Naive thymus-derived CD4-positive, alpha-beta T cell (primary cell): ENCODE data around the gene KRT16. TPM values are rescaled to one million over a fixed set of nuclear protein-coding genes. Genes with fewer than 3 reads are reported as not detected.
"Not testable (repeated sequence)": the region's sequence is repeated elsewhere in the genome, so short reads cannot be mapped to it uniquely, and the experiment has no call there.

Experiments
- ATAC-seq: fragments of 150-1000 bp; cut with Tn5 transposase; 2 replicates; pipeline ENCODE4 v1.10.0; 2021; ENCODE audit warnings: mild to moderate bottlenecking, moderate library complexity
- CTCF ChIA-PET: fragments of 350-600 bp; sonication (Branson Sonifier 250); formaldehyde crosslinking; loops from one replicate; lab custom pipeline; 2021; ENCODE audit warnings: antibody characterized with exemption; lab: Charles Lee
- POLR2A ChIA-PET: fragments of 350-600 bp; sonication (Branson Sonifier 250); formaldehyde crosslinking; loops from one replicate; lab custom pipeline; 2021; ENCODE audit warnings: antibody characterized with exemption, inconsistent platforms; lab: Charles Lee
- DNase-seq, 9 donors: peaks; one replicate each; pipeline versions ENCODE4 v3.0.0 to v3.0.0-alpha.2; 2020 to 2022; ENCODE audit warnings: mixed read lengths in 1 of 9
- H3K27ac ChIP-seq: one replicate; pipeline ENCODE4 v1.7.0; 2013; ENCODE audit warnings: mild to moderate bottlenecking, low read depth, low read length, moderate library complexity
- H3K27me3 ChIP-seq, 2 donors: one replicate each; pipeline ENCODE4 v1.7.0; 2013; ENCODE audit warnings: low read length in 2 of 2, mild to moderate bottlenecking in 2 of 2, moderate library complexity in 2 of 2; ENCODE audit not compliant: control insufficient read depth in 2 of 2, insufficient read depth in 2 of 2
- H3K36me3 ChIP-seq, 3 experiments: 1 replicate in 2 of 3; 2 replicates in 1 of 3; pipeline ENCODE4 v1.7.0; 2013; ENCODE audit warnings: low read length in 3 of 3, mild to moderate bottlenecking in 3 of 3, moderate library complexity in 1 of 3; ENCODE audit not compliant: insufficient read depth in 3 of 3, control insufficient read depth in 2 of 3
- H3K4me1 ChIP-seq, 2 donors: one replicate each; pipeline ENCODE4 v1.7.0; 2013; ENCODE audit warnings: low read length in 2 of 2, mild to moderate bottlenecking in 2 of 2, moderate library complexity in 1 of 2; ENCODE audit not compliant: control insufficient read depth in 2 of 2, insufficient read depth in 2 of 2
- H3K4me3 ChIP-seq: 2 replicates; pipeline ENCODE4 v1.7.0; 2013; ENCODE audit warnings: mild to moderate bottlenecking, low read length
- H3K9me3 ChIP-seq, 3 experiments: 1 replicate in 2 of 3; 2 replicates in 1 of 3; pipeline ENCODE4 v1.7.0; 2013; ENCODE audit warnings: low read length in 3 of 3; ENCODE audit not compliant: control insufficient read depth in 2 of 3
- H3K27ac Mint-ChIP-seq, 9 donors: one replicate each; pipeline ENCODE4 v1.8.0; 2020 to 2022; ENCODE audit warnings: mixed read lengths in 9 of 9, mild to moderate bottlenecking in 8 of 9, moderate library complexity in 5 of 9, inconsistent platforms in 2 of 9
- H3K27me3 Mint-ChIP-seq, 5 donors: one replicate each; pipeline ENCODE4 v1.8.0; 2021 to 2022; ENCODE audit warnings: mixed read lengths in 5 of 5, mild to moderate bottlenecking in 1 of 5
- H3K36me3 Mint-ChIP-seq, 5 donors: one replicate each; pipeline ENCODE4 v1.8.0; 2020 to 2022; ENCODE audit warnings: mixed read lengths in 5 of 5, mild to moderate bottlenecking in 3 of 5, inconsistent platforms in 1 of 5
- H3K4me1 Mint-ChIP-seq, 7 donors: one replicate each; pipeline ENCODE4 v1.8.0; 2020 to 2022; ENCODE audit warnings: mixed read lengths in 7 of 7, mild to moderate bottlenecking in 3 of 7, inconsistent platforms in 1 of 7
- H3K4me3 Mint-ChIP-seq, 10 donors: one replicate each; pipeline ENCODE4 v1.8.0; 2020 to 2022; ENCODE audit warnings: mild to moderate bottlenecking in 10 of 10, mixed read lengths in 10 of 10, moderate library complexity in 6 of 10, inconsistent platforms in 2 of 10
- H3K9me3 Mint-ChIP-seq, 11 donors: one replicate each; pipeline ENCODE4 v1.8.0; 2020 to 2022; ENCODE audit warnings: mixed read lengths in 11 of 11, mild to moderate bottlenecking in 4 of 11, inconsistent platforms in 1 of 11, moderate library complexity in 1 of 11
- intact Hi-C, 2 donors: fragments of 100-400 bp; cut with micrococcal nuclease; formaldehyde crosslinking; loops; one replicate each; pipeline ENCODE4 v1.15.1; 2023
- polyA plus RNA-seq, 2 donors: library from polyadenylated mRNA; unstranded; fragments of 300-500 nt; fragmentation: Illumina TruSeq; gene quantifications; one replicate each; pipeline ENCODE4 v1.2.3, GENCODE V29; 2021
- total RNA-seq, 6 experiments: library from RNA in 5 of 6; stranded (reverse) in 5 of 6; gene quantifications; 1 replicate in 5 of 6; 2 replicates in 1 of 6; pipeline ENCODE4 v1.2.3 and lab custom pipeline; 2021 to 2026

KRT16 gene
- total and polyA plus RNA-seq, 7 experiments from 2014 or later: not detected

DNA sequence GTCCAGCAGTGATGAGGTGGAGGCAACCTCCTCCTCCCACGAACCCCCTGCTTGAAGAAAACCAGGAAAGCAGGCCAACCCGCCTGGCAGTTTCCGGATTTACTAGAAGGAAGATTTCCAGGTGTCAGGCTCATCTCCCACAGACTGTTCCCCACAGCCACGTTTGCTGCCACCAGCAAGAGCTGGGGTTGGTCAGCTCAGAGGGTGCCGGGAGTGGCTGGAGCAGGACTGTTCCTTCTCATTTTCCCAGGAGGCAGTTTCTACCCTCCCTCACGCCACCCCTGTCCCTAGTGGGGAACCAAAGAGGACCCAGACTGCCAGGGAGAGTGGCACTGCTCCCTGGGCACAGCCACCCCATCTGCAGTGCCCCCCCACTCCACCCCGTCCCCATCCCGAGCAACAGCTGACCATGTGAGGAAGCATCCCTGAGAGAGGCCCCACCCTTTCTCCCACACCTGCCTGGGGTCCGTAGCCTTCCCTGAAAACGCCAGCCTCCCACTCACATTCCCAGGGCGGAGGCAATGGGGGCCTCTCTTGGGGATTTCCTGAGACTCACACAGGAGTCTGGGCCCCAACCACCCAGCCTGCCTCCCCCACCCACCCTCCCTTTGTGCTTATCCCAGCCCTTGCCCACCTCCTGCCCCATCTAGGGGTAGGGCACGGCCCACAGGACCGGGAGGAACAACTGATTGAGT is 5.9 kb upstream of the KRT16 start:
- Mint-ChIP-seq H3K4me1 (no peaks in the 10 kb centered on the region), H3K27ac (no peak overlapping the region), H3K36me3 (no peaks in the 10 kb centered on the region), H3K27me3 (peaks cover 0 to 3% (median 0%) of the 10 kb centered on the region in 5 donors), H3K9me3 (no peaks in the 10 kb centered on the region), H3K4me3 (no peak overlapping the region)
- H3K27ac ChIP-seq: no peak overlapping the region
- no peak overlapping the region for H3K4me3 ChIP-seq
- DNase-seq (no peak), ATAC-seq (no peak)
- CTCF ChIA-PET: no interaction called here
- no peaks in the 10 kb centered on the region for H3K27me3 ChIP-seq
- no peaks in the 10 kb centered on the region for H3K4me1 ChIP-seq
- H3K36me3 ChIP-seq: no peaks in the 10 kb centered on the region
- POLR2A ChIA-PET: no interaction called here
- intact Hi-C loops: no loop called here
- H3K9me3 ChIP-seq: no peaks in the 10 kb centered on the region

DNA sequence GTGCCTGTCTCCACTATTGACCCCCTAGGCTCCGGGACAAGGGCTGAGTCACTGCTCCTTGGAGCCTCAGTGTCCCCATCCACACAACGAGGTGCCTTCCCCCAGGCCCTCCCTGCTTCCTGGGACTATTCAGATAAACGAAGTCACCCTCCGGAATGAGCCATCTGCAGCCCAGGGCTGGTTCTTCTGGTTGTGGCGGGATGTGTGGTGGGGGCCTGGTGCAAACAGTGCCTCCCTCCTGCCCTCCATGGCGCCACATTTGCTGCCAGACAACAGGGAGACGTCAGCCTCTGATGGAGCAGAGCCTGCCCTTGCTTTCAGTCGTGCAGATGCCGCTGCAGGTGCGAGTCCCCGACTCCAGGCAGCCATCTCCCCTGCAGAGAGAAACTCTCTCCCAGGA is 5.1 kb upstream of the KRT16 start:
- Histone ChIP-seq H3K36me3 (no peaks in the 10 kb centered on the region), H3K4me3 (no peak overlapping the region), H3K27ac (no peak overlapping the region), H3K4me1 (no peaks in the 10 kb centered on the region), H3K27me3 (no peaks in the 10 kb centered on the region), H3K9me3 (no peaks in the 10 kb centered on the region)
- ATAC-seq (no peak), DNase-seq (no peak)
- Mint-ChIP-seq H3K27ac (no peak overlapping the region), H3K9me3 (no peaks in the 10 kb centered on the region), H3K4me3 (no peak overlapping the region), H3K27me3 (peaks cover 0 to 5% (median 0%) of the 10 kb centered on the region in 5 donors), H3K4me1 (no peaks in the 10 kb centered on the region), H3K36me3 (no peaks in the 10 kb centered on the region)
- ChIA-PET POLR2A (no interaction called here), CTCF (no interaction called here)
- intact Hi-C loops: no loop called here

DNA sequence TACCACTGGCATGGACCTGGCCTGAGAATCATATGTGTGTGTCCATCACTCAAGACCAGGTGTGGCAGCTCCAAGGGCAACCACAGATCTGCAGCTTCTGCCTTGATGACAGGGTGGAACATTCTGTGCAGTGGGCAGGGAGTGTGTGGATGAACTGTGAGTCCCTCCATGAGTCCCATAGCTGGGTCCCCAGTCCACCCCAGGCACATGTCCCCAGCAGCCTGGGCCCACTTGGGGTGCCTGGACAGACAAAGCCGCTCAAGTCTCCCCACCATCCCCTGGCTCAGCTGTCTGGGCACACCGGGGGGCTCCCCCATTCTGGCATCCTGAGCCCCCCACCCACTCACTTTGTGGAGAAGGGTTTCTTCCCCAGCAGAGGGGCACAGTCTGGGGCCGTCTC is 4.6 kb upstream of the KRT16 start:
- DNase-seq (no peak), ATAC-seq (no peak)
- no peak overlapping the region for H3K27ac ChIP-seq
- CTCF ChIA-PET: no interaction called here
- Mint-ChIP-seq H3K9me3 (no peaks in the 10 kb centered on the region), H3K36me3 (no peaks in the 10 kb centered on the region), H3K4me3 (no peak overlapping the region), H3K27me3 (peaks cover 0 to 9% (median 0%) of the 10 kb centered on the region in 5 donors), H3K27ac (no peak overlapping the region), H3K4me1 (no peaks in the 10 kb centered on the region)
- H3K36me3 ChIP-seq: no peaks in the 10 kb centered on the region
- H3K9me3 ChIP-seq: no peaks in the 10 kb centered on the region
- H3K4me1 ChIP-seq: no peaks in the 10 kb centered on the region
- POLR2A ChIA-PET: no interaction called here
- no peak overlapping the region for H3K4me3 ChIP-seq
- intact Hi-C loops: no loop called here
- H3K27me3 ChIP-seq: no peaks in the 10 kb centered on the region

GRCh38 chr17:41616486-41616885 is 3.9 kb upstream of the KRT16 start:
- H3K27me3 ChIP-seq, H3K9me3 Mint-ChIP-seq, H3K27ac ChIP-seq, H3K36me3 ChIP-seq, H3K4me3 ChIP-seq, H3K27ac Mint-ChIP-seq, intact Hi-C loops, CTCF ChIA-PET, ATAC-seq, H3K4me3 Mint-ChIP-seq, DNase-seq, H3K9me3 ChIP-seq, POLR2A ChIA-PET, H3K4me1 ChIP-seq, H3K4me1 Mint-ChIP-seq, H3K36me3 Mint-ChIP-seq: not testable (repeated sequence)
- H3K27me3 Mint-ChIP-seq: peaks cover 0 to 10% (median 0%) of the 10 kb centered on the region in 5 donors

DNA sequence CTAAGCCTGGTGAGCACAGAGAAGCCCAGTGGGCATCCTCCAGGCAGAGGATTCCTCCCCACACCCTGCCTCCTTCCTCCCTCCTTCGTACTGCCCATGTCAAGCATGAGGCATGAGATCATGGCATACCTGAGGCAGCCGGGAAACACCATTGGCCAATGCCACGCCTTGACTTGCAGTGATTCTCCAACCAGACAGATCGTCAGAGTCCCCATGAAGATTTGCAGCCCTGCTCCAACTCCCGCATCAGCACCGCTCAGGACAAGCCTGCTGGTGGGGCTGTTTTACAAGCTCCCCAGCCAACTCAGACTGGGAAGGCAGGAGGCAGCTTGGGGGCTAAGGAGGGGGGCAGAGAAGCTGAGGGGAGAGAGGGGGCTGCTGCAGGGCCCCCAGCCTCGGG is 2.9 kb upstream of the KRT16 start:
- Histone ChIP-seq H3K9me3 (no peaks in the 10 kb centered on the region), H3K36me3 (no peaks in the 10 kb centered on the region), H3K4me3 (no peak overlapping the region), H3K27me3 (no peaks in the 10 kb centered on the region), H3K4me1 (no peaks in the 10 kb centered on the region), H3K27ac (no peak overlapping the region)
- Mint-ChIP-seq H3K36me3 (no peaks in the 10 kb centered on the region), H3K4me3 (no peak overlapping the region), H3K27ac (no peak overlapping the region), H3K9me3 (no peaks in the 10 kb centered on the region), H3K27me3 (peaks cover 0 to 10% (median 0%) of the 10 kb centered on the region in 5 donors), H3K4me1 (no peaks in the 10 kb centered on the region)
- ChIA-PET POLR2A (no interaction called here), CTCF (no interaction called here)
- ATAC-seq: no peak
- intact Hi-C loops: no loop called here
- DNase-seq: no peak

DNA sequence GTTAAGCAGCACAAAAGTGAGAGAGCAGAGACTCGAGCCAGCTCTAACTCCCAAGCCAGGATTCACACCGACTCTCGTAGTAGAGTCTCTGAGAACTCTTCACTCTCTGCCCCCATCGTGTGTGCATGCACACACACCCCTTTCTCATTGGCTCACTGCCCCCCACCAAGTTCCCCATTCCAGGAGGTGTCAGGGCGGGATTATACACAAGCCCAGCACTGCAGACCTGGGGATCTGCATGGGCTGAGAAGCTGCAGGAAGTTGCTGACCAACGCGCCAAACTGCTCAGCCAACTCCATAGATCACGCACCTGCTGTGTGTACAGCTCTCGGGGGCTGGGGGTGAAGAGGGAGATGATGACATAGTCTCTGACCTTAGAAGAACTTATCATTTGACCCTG is 2.2 kb upstream of the KRT16 start:
- H3K27me3 Mint-ChIP-seq: peaks cover 0 to 13% (median 2%) of the 10 kb centered on the region in 5 donors
- H3K4me1 Mint-ChIP-seq, intact Hi-C loops, H3K27ac Mint-ChIP-seq, H3K36me3 ChIP-seq, DNase-seq, ATAC-seq, H3K9me3 ChIP-seq, H3K36me3 Mint-ChIP-seq, H3K27me3 ChIP-seq, H3K27ac ChIP-seq, CTCF ChIA-PET, POLR2A ChIA-PET, H3K4me3 ChIP-seq, H3K9me3 Mint-ChIP-seq, H3K4me3 Mint-ChIP-seq, H3K4me1 ChIP-seq: not testable (repeated sequence)

DNA sequence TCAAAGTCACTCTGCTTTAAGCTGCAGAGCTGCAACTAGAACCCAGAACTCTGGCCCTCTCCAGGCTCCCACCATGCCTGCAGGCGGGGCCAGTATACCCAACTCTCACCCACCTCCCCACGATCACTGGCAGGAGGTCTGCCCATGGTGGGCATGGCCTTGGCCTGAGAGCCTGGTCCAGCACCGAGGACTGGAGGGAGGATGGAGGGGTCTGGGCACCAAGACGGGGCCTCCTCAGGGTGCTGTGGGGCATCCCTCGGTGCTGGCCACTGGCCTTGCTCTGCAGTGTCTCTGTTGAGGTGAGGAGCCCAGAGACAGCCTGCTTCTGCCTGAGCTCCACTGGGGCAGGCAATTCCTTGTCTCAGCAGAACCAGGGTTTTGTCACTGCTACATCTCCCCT is 1.5 kb upstream of the KRT16 start:
- no peak overlapping the region for H3K4me3 ChIP-seq
- H3K9me3 ChIP-seq: no peaks in the 10 kb centered on the region
- H3K4me1 ChIP-seq: no peaks in the 10 kb centered on the region
- ChIA-PET POLR2A (no interaction called here), CTCF (no interaction called here)
- ATAC-seq (no peak), DNase-seq (no peak)
- H3K4me1 Mint-ChIP-seq: peaks cover 0 to 2% (median 0%) of the 10 kb centered on the region in 7 donors
- no peak overlapping the region for H3K27ac Mint-ChIP-seq
- H3K36me3 Mint-ChIP-seq: no peaks in the 10 kb centered on the region
- peaks cover 0 to 1% (median 0%) of the 10 kb centered on the region in 11 donors for H3K9me3 Mint-ChIP-seq
- no peaks in the 10 kb centered on the region for H3K27me3 ChIP-seq
- peaks cover 5 to 16% (median 5%) of the 10 kb centered on the region in 5 donors for H3K27me3 Mint-ChIP-seq
- H3K36me3 ChIP-seq: no peaks in the 10 kb centered on the region
- no peak overlapping the region for H3K27ac ChIP-seq
- no peak overlapping the region for H3K4me3 Mint-ChIP-seq
- intact Hi-C loops: no loop called here
